ENCODE measurements around the gene NCOA1. TPM values are rescaled to one million over a fixed set of nuclear protein-coding genes. Genes with fewer than 3 reads are reported as not detected.

The NCOA1 gene
- total RNA-seq, 1 donor from 2014 or later, result 12.0 TPM

GRCh38 chr2:24621779-24622538 lies 130.9 kb downstream of the NCOA1 start:
- no peak for DNase-seq (ENCODE audit: extremely low read depth, low read depth, low spot score)

- no peak for DNase-seq (ENCODE audit: extremely low read depth, low read depth, low spot score)
These were observed 132.5 kb downstream of the NCOA1 start for GRCh38 chr2:24623535-24623934.

- DNase-seq (ENCODE audit: extremely low read depth, low read depth, low spot score), result no peak
These were observed 134.7 kb downstream of the NCOA1 start for GRCh38 chr2:24625728-24626127.

GRCh38 chr2:24626131-24626530 lies 135.1 kb downstream of the NCOA1 start:
- no peak for DNase-seq (ENCODE audit: extremely low read depth, low read depth, low spot score)

GRCh38 chr2:24628746-24629145 lies 137.7 kb downstream of the NCOA1 start:
- no peak for DNase-seq (ENCODE audit: extremely low read depth, low read depth, low spot score)

- DNase-seq (ENCODE audit: extremely low read depth, low read depth, low spot score), result no peak
These were observed 141.1 kb downstream of the NCOA1 start for GRCh38 chr2:24632172-24632571.

GRCh38 chr2:24635181-24635580 lies 144.1 kb downstream of the NCOA1 start:
- DNase-seq (ENCODE audit: extremely low read depth, low read depth, low spot score), result no peak

GRCh38 chr2:24638568-24638967 lies 147.5 kb downstream of the NCOA1 start:
- DNase-seq (ENCODE audit: extremely low read depth, low read depth, low spot score), result no peak

GRCh38 chr2:24642351-24642750 lies 151.3 kb downstream of the NCOA1 start:
- no peak for DNase-seq (ENCODE audit: extremely low read depth, low read depth, low spot score)

GRCh38 chr2:24643051-24643450 lies 152.0 kb downstream of the NCOA1 start:
- DNase-seq (ENCODE audit: extremely low read depth, low read depth, low spot score), result no peak

GRCh38 chr2:24644032-24644431 lies 153.0 kb downstream of the NCOA1 start:
- DNase-seq (ENCODE audit: extremely low read depth, low read depth, low spot score), result no peak

GRCh38 chr2:24650997-24651642 lies 160.1 kb downstream of the NCOA1 start:
- no peak for DNase-seq (ENCODE audit: extremely low read depth, low read depth, low spot score)

GRCh38 chr2:24651643-24652003 lies 160.6 kb downstream of the NCOA1 start:
- no peak for DNase-seq (ENCODE audit: extremely low read depth, low read depth, low spot score)

- no peak for DNase-seq (ENCODE audit: extremely low read depth, low read depth, low spot score)
These were observed 161.5 kb downstream of the NCOA1 start for GRCh38 chr2:24652265-24653182.

- no peak for DNase-seq (ENCODE audit: extremely low read depth, low read depth, low spot score)
These were observed 166.8 kb downstream of the NCOA1 start for GRCh38 chr2:24657818-24658217.

GRCh38 chr2:24658531-24659202 lies 167.6 kb downstream of the NCOA1 start:
- DNase-seq (ENCODE audit: extremely low read depth, low read depth, low spot score), result no peak

GRCh38 chr2:24659862-24660261 lies 168.8 kb downstream of the NCOA1 start:
- no peak for DNase-seq (ENCODE audit: extremely low read depth, low read depth, low spot score)

GRCh38 chr2:24667542-24667941 lies 176.5 kb downstream of the NCOA1 start:
- DNase-seq (ENCODE audit: extremely low read depth, low read depth, low spot score), result no peak

- no peak for DNase-seq (ENCODE audit: extremely low read depth, low read depth, low spot score)
These were observed 180.2 kb downstream of the NCOA1 start for GRCh38 chr2:24671230-24671629.

- DNase-seq (ENCODE audit: extremely low read depth, low read depth, low spot score), result no peak
These were observed 181.5 kb downstream of the NCOA1 start for GRCh38 chr2:24672589-24672988.

GRCh38 chr2:24675338-24675737 lies 184.3 kb downstream of the NCOA1 start:
- DNase-seq (ENCODE audit: extremely low read depth, low read depth, low spot score), result peak; percentile 3

Measured in glomerular endothelial cell (primary cell).